WTC11 (cell line): Measurements from ENCODE around the gene ADGRF3.

Experiments
- ATF2 ChIP-seq: sonication (generic); formaldehyde crosslinking; IDR thresholded peaks from 2 replicates; pipeline ENCODE4 v1.8.1; 2022; ENCODE audit warnings: low read depth, missing genetic modification reagents, borderline replicate concordance
- CBFB ChIP-seq: sonication (generic); formaldehyde crosslinking; IDR thresholded peaks from 2 replicates; pipeline ENCODE4 v1.8.1; 2022; ENCODE audit warnings: mild to moderate bottlenecking, low read depth, missing genetic modification reagents
- CREM ChIP-seq: sonication (generic); formaldehyde crosslinking; IDR thresholded peaks from 2 replicates; pipeline ENCODE4 v1.8.1; 2022; ENCODE audit warnings: mild to moderate bottlenecking, missing genetic modification reagents, moderate library complexity
- FOXK1 ChIP-seq: sonication (generic); formaldehyde crosslinking; IDR thresholded peaks from 2 replicates; pipeline ENCODE4 v1.8.0; 2022; ENCODE audit warnings: mild to moderate bottlenecking, moderate library complexity, missing genetic modification reagents
- JUN ChIP-seq: sonication (generic); formaldehyde crosslinking; IDR thresholded peaks from 2 replicates; pipeline ENCODE4 v1.8.0; 2023; ENCODE audit warnings: mild to moderate bottlenecking, missing genetic modification reagents
- MXD4 ChIP-seq: fragments of 250-450 bp; sonication (Bioruptor Pico); IDR thresholded peaks from 2 replicates; pipeline ENCODE4 v1.8.0; 2021; ENCODE audit warnings: mild to moderate bottlenecking, moderate library complexity, borderline replicate concordance
- NFYB ChIP-seq: sonication (generic); formaldehyde crosslinking; conservative IDR thresholded peaks from 2 replicates; pipeline ENCODE4 v1.8.0; 2022; ENCODE audit warnings: low read depth, missing genetic modification reagents
- TP53 ChIP-seq: sonication (generic); formaldehyde crosslinking; IDR thresholded peaks from 2 replicates; pipeline ENCODE4 v1.8.1; 2023; ENCODE audit warnings: mild to moderate bottlenecking, missing genetic modification reagents
- TF ChIP-seq, protein P1 (sequence below): fragments of 200-600 bp; IDR thresholded peaks from 2 replicates; pipeline ENCODE4 v1.8.0; 2022; ENCODE audit warnings: antibody characterized with exemption
- TF ChIP-seq, protein P2 (sequence below): sonication (generic); formaldehyde crosslinking; IDR thresholded peaks from 2 replicates; pipeline ENCODE4 v1.8.0; 2022; ENCODE audit warnings: mild to moderate bottlenecking, missing genetic modification reagents
- TF ChIP-seq, protein P3 (sequence below): sonication (generic); formaldehyde crosslinking; IDR thresholded peaks from 2 replicates; pipeline ENCODE4 v1.8.1; 2023; ENCODE audit warnings: mild to moderate bottlenecking, missing genetic modification reagents
- TF ChIP-seq, protein P4 (sequence below): sonication (generic); formaldehyde crosslinking; IDR thresholded peaks from 2 replicates; pipeline ENCODE4 v1.8.1; 2023; ENCODE audit warnings: mild to moderate bottlenecking, moderate library complexity, missing genetic modification reagents

- TF ChIP-seq ATF2 (no peak), NFYB (no peak), TP53 (CRISPR knock-in tag) (no peak), CBFB (CRISPR knock-in tag) (no peak), FOXK1 (CRISPR knock-in tag) (no peak), MXD4 (CRISPR knock-in tag) (no peak), CREM (CRISPR knock-in tag) (no peak), JUN (CRISPR knock-in tag) (no peak)
- TF ChIP-seq, protein P1, sequence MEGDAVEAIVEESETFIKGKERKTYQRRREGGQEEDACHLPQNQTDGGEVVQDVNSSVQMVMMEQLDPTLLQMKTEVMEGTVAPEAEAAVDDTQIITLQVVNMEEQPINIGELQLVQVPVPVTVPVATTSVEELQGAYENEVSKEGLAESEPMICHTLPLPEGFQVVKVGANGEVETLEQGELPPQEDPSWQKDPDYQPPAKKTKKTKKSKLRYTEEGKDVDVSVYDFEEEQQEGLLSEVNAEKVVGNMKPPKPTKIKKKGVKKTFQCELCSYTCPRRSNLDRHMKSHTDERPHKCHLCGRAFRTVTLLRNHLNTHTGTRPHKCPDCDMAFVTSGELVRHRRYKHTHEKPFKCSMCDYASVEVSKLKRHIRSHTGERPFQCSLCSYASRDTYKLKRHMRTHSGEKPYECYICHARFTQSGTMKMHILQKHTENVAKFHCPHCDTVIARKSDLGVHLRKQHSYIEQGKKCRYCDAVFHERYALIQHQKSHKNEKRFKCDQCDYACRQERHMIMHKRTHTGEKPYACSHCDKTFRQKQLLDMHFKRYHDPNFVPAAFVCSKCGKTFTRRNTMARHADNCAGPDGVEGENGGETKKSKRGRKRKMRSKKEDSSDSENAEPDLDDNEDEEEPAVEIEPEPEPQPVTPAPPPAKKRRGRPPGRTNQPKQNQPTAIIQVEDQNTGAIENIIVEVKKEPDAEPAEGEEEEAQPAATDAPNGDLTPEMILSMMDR, result no peak
- TF ChIP-seq, protein P2, sequence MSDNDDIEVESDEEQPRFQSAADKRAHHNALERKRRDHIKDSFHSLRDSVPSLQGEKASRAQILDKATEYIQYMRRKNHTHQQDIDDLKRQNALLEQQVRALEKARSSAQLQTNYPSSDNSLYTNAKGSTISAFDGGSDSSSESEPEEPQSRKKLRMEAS (CRISPR knock-in tag), result no peak
- TF ChIP-seq, protein P3, sequence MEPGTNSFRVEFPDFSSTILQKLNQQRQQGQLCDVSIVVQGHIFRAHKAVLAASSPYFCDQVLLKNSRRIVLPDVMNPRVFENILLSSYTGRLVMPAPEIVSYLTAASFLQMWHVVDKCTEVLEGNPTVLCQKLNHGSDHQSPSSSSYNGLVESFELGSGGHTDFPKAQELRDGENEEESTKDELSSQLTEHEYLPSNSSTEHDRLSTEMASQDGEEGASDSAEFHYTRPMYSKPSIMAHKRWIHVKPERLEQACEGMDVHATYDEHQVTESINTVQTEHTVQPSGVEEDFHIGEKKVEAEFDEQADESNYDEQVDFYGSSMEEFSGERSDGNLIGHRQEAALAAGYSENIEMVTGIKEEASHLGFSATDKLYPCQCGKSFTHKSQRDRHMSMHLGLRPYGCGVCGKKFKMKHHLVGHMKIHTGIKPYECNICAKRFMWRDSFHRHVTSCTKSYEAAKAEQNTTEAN (CRISPR knock-in tag), result no peak
- TF ChIP-seq, protein P4, sequence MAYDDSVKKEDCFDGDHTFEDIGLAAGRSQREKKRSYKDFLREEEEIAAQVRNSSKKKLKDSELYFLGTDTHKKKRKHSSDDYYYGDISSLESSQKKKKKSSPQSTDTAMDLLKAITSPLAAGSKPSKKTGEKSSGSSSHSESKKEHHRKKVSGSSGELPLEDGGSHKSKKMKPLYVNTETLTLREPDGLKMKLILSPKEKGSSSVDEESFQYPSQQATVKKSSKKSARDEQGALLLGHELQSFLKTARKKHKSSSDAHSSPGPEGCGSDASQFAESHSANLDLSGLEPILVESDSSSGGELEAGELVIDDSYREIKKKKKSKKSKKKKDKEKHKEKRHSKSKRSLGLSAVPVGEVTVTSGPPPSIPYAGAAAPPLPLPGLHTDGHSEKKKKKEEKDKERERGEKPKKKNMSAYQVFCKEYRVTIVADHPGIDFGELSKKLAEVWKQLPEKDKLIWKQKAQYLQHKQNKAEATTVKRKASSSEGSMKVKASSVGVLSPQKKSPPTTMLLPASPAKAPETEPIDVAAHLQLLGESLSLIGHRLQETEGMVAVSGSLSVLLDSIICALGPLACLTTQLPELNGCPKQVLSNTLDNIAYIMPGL (CRISPR knock-in tag), result no peak
Observed at GRCh38 chr2:26316845-26317244, 29.7 kb downstream of the ADGRF3 start.
